ENCODE data around the gene TSC22D1. TPM values are rescaled to one million over a fixed set of nuclear protein-coding genes. Genes with fewer than 3 reads are reported as not detected.

Gene TSC22D1
- total RNA-seq, 2 donors from 2014 or later: 30.7 to 50.1 TPM

DNA sequence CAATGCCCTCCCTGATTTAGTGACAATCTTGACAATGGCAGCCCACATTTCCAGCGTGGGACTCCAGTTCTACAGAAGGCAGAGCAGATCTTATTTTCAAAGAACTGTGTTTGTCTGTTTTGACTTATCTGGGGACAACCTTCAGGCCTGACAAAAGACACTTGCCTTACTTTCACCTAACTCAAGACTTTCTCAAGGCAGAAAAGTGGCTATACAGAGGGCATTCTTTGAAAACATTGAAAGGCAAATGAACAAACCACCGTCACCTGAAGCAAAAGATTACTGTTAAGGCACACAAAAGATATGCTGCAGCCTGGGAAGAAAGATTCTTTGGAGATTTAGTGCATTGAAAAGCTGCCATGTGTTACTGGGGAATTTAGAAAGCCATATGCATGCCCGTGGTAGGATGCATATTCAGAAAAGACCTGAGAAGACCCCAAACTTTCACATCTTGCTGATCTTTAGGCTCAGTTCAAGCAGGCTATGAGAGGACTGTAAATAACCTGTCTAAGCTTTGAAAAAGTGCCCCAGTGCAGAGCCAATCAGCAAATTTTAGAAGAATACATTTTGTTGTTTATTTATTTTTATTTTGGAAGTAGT, 82.8 kb downstream of the TSC22D1 start:
- Histone ChIP-seq H3K9me3 (no peaks in the 10 kb centered on the region), H3K36me3 (replicated peaks in 1 of 2; ENCODE audit: insufficient read depth in 1 of 2, low read depth in 2 of 2) (no peaks in the 10 kb centered on the region), H3K4me1 (no peaks in the 10 kb centered on the region), H3K4me3 (no peak overlapping the region), H3K27me3 (no peaks in the 10 kb centered on the region), H3K27ac (no peak overlapping the region)
- intact Hi-C loops (cut with DNase I): no loop called here
- DNase-seq: no peak
- ATAC-seq: no peak
- WGBS, 2 donors: 61 to 81% methylated on average over 3 of the region's 3 CpGs
- TF ChIP-seq, protein P1, sequence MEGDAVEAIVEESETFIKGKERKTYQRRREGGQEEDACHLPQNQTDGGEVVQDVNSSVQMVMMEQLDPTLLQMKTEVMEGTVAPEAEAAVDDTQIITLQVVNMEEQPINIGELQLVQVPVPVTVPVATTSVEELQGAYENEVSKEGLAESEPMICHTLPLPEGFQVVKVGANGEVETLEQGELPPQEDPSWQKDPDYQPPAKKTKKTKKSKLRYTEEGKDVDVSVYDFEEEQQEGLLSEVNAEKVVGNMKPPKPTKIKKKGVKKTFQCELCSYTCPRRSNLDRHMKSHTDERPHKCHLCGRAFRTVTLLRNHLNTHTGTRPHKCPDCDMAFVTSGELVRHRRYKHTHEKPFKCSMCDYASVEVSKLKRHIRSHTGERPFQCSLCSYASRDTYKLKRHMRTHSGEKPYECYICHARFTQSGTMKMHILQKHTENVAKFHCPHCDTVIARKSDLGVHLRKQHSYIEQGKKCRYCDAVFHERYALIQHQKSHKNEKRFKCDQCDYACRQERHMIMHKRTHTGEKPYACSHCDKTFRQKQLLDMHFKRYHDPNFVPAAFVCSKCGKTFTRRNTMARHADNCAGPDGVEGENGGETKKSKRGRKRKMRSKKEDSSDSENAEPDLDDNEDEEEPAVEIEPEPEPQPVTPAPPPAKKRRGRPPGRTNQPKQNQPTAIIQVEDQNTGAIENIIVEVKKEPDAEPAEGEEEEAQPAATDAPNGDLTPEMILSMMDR (IDR thresholded peaks at IDR 0.05): no peak
- no peak for TF ChIP-seq POLR2A (IDR thresholded peaks at IDR 0.05)

- no peak for DNase-seq
- Histone ChIP-seq H3K9me3 (no peaks in the 10 kb centered on the region), H3K4me3 (no peak overlapping the region), H3K27ac (no peak overlapping the region), H3K36me3 (replicated peaks in 1 of 2; ENCODE audit: insufficient read depth in 1 of 2, low read depth in 2 of 2) (no peaks in the 10 kb centered on the region), H3K4me1 (no peaks in the 10 kb centered on the region), H3K27me3 (no peaks in the 10 kb centered on the region)
- TF ChIP-seq, protein P1 (IDR thresholded peaks at IDR 0.05): no peak
- TF ChIP-seq POLR2A (IDR thresholded peaks at IDR 0.05): no peak
- 17 to 32% methylated on average over 1 of the region's 1 CpG for whole genome bisulfite sequencing, 2 donors
- intact Hi-C loops (cut with DNase I): no loop called here
- no peak for ATAC-seq
Observed at GRCh38 chr13:44489751-44490150, 86.4 kb downstream of the TSC22D1 start.

- ATAC-seq (no peak), DNase-seq (no peak)
- Histone ChIP-seq H3K9me3 (no peaks in the 10 kb centered on the region), H3K27me3 (no peaks in the 10 kb centered on the region), H3K36me3 (replicated peaks in 1 of 2; ENCODE audit: insufficient read depth in 1 of 2, low read depth in 2 of 2) (no peaks in the 10 kb centered on the region), H3K4me1 (peaks cover 3% of the 10 kb centered on the region), H3K4me3 (no peak overlapping the region), H3K27ac (no peak overlapping the region)
- intact Hi-C loops (cut with DNase I): no loop called here
- 83 to 96% methylated on average over 1 of the region's 1 CpG for WGBS, 2 donors
- TF ChIP-seq, protein P1 (IDR thresholded peaks at IDR 0.05): no peak
- TF ChIP-seq POLR2A (IDR thresholded peaks at IDR 0.05): no peak
Observed at GRCh38 chr13:44487989-44488388, 88.1 kb downstream of the TSC22D1 start.

DNA sequence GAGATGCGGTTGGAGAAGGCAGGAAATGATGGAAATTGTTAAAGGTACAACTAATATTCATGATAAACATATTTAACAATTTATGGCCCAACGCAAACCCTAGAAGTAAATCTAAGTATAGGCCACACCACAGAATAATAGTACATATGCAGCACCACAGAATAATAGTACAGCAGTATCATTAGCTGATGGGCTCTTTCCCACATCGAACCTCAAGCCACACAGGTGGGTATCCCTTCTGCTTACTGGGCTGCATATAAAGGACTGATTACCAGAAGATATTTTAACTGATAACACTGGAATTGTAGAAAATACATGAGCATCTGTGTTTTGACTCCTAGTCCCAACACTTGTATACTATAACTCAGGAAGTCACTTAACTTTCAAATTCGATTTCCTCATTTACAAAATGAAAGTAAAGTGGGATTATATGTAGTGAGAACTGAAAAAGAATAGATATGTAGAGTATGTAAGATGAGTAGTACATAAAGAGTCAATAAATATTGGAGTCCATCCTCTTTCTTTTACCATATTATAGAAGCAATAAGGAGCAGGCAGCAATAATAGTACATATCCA, 91.5 kb downstream of the TSC22D1 start:
- H3K36me3 ChIP-seq (replicated peaks in 1 of 2; ENCODE audit: insufficient read depth in 1 of 2, low read depth in 2 of 2): no peaks in the 10 kb centered on the region
- no peaks in the 10 kb centered on the region for H3K27me3 ChIP-seq
- intact Hi-C loops (cut with DNase I): loop anchor here (5.0 kb wide), 1 partner anchor 488 kb away; no protein-coding TSS in a partner anchor
- no peaks in the 10 kb centered on the region for H3K9me3 ChIP-seq
- peaks cover 3% of the 10 kb centered on the region for H3K4me1 ChIP-seq
- no peak overlapping the region for H3K4me3 ChIP-seq
- WGBS, 2 donors: 75 to 79% methylated on average over 4 of the region's 4 CpGs
- TF ChIP-seq, protein P1 (IDR thresholded peaks at IDR 0.05): no peak
- TF ChIP-seq POLR2A (IDR thresholded peaks at IDR 0.05): no peak
- no peak for DNase-seq
- no peak for ATAC-seq
- H3K27ac ChIP-seq: no peak overlapping the region
